Activated CD4-positive, alpha-beta T cell treated with anti-CD3 and anti-CD28 coated beads for 1 hour (primary cell): Measurements from ENCODE around the gene AQP7.
A peak's percentile ranks its signal among the peaks of the same experiment; 100 is the strongest.
"Not testable (repeated sequence)": the region's sequence is repeated elsewhere in the genome, so short reads cannot be mapped to it uniquely, and the experiment has no call there.

Source experiments
- DNase-seq: peaks from one replicate; pipeline ENCODE4 v3.0.0-alpha.2; 2020

Gene AQP7

GRCh38 chr9:33431420-33431819 lies 29.1 kb upstream of the AQP7 start:
- DNase-seq, result no peak

GRCh38 chr9:33430942-33431341 lies 28.6 kb upstream of the AQP7 start:
- no peak for DNase-seq

- DNase-seq, result no peak
Observed at GRCh38 chr9:33429256-33429985, 27.1 kb upstream of the AQP7 start.

- no peak for DNase-seq
Observed at GRCh38 chr9:33426843-33427293, 24.5 kb upstream of the AQP7 start.

GRCh38 chr9:33425128-33425533 lies 22.8 kb upstream of the AQP7 start:
- no peak for DNase-seq

- DNase-seq, result not testable (repeated sequence)
Observed at GRCh38 chr9:33424492-33424891, 22.1 kb upstream of the AQP7 start.

- not testable (repeated sequence) for DNase-seq
Observed at GRCh38 chr9:33424043-33424442, 21.7 kb upstream of the AQP7 start.

GRCh38 chr9:33419708-33420303 lies 17.4 kb upstream of the AQP7 start:
- DNase-seq, result no peak

GRCh38 chr9:33418090-33418489 lies 15.7 kb upstream of the AQP7 start:
- no peak for DNase-seq

GRCh38 chr9:33416996-33417395 lies 14.6 kb upstream of the AQP7 start:
- DNase-seq, result peak; percentile 21

- DNase-seq, result peak; percentile 78
Observed at GRCh38 chr9:33415501-33416038, 13.2 kb upstream of the AQP7 start.

- no peak for DNase-seq
Observed at GRCh38 chr9:33414889-33415500, 12.6 kb upstream of the AQP7 start.

- no peak for DNase-seq
Observed at GRCh38 chr9:33414268-33414667, 11.9 kb upstream of the AQP7 start.

- no peak for DNase-seq
Observed at GRCh38 chr9:33408087-33408486, 5.7 kb upstream of the AQP7 start.

- DNase-seq, result no peak
Observed at GRCh38 chr9:33407061-33407460, 4.7 kb upstream of the AQP7 start.

- no peak for DNase-seq
Observed at GRCh38 chr9:33404788-33405362, 2.5 kb upstream of the AQP7 start.

- no peak for DNase-seq
Observed at GRCh38 chr9:33403941-33404787, 1.8 kb upstream of the AQP7 start.

GRCh38 chr9:33401809-33402208 lies 559 bp downstream of the AQP7 start:
- DNase-seq, result not testable (repeated sequence)

GRCh38 chr9:33399047-33399446 lies 3.3 kb downstream of the AQP7 start:
- DNase-seq, result not testable (repeated sequence)

GRCh38 chr9:33397801-33398200 lies 4.6 kb downstream of the AQP7 start:
- not testable (repeated sequence) for DNase-seq

- DNase-seq, result not testable (repeated sequence)
Observed at GRCh38 chr9:33395159-33395879, 7.0 kb downstream of the AQP7 start.

GRCh38 chr9:33393986-33394385 lies 8.4 kb downstream of the AQP7 start:
- not testable (repeated sequence) for DNase-seq
